Osteoblast (primary cell): ENCODE data around the gene TERT. TPM values are rescaled to one million over a fixed set of nuclear protein-coding genes. Genes with fewer than 3 reads are reported as not detected.
"Not testable (repeated sequence)": the region's sequence is repeated elsewhere in the genome, so short reads cannot be mapped to it uniquely, and the experiment has no call there.

ENCODE experiments used
- DNase-seq: peaks from one replicate; pipeline ENCODE4 v3.0.0; 2011; ENCODE audit warnings: low spot score, mixed read lengths; ENCODE audit not compliant: insufficient read length; ENCODE audit errors: missing footprints
- H2AFZ ChIP-seq: 2 replicates; pipeline ENCODE4 v1.6.0; 2011; ENCODE audit warnings: mild to moderate bottlenecking, low read length
- H3K27ac ChIP-seq: 2 replicates; pipeline ENCODE4 v1.5.1; 2011; ENCODE audit warnings: mild to moderate bottlenecking, low read depth, low read length, moderate library complexity
- H3K27me3 ChIP-seq: 2 replicates; pipeline ENCODE4 v1.6.0; 2012; ENCODE audit warnings: mild to moderate bottlenecking, control low read depth, inconsistent platforms, low read length, moderate library complexity; ENCODE audit not compliant: insufficient read depth
- H3K36me3 ChIP-seq: 2 replicates; pipeline ENCODE4 v1.5.1; 2011; ENCODE audit warnings: mild to moderate bottlenecking, low read length, control low read depth, moderate library complexity; ENCODE audit not compliant: insufficient read depth
- H3K4me1 ChIP-seq: 2 replicates; pipeline ENCODE4 v1.5.1; 2011; ENCODE audit warnings: mild to moderate bottlenecking, low read length, control low read depth, moderate library complexity; ENCODE audit not compliant: insufficient read depth
- H3K4me2 ChIP-seq: 2 replicates; pipeline ENCODE4 v1.6.0; 2011; ENCODE audit warnings: mild to moderate bottlenecking, low read length; ENCODE audit not compliant: insufficient read depth
- H3K4me3 ChIP-seq: fragments of 200-600 bp; sonication (generic); 3 replicates; pipeline ENCODE4 v1.5.1; 2012; ENCODE audit warnings: mild to moderate bottlenecking, low read length, inconsistent platforms; ENCODE audit not compliant: insufficient read depth
- H3K79me2 ChIP-seq: 2 replicates; pipeline ENCODE4 v1.6.0; 2012; ENCODE audit warnings: mild to moderate bottlenecking, low read length, control low read depth, inconsistent platforms; ENCODE audit not compliant: insufficient read depth
- H3K9me3 ChIP-seq: 2 replicates; pipeline ENCODE4 v1.5.1; 2011; ENCODE audit warnings: low read depth, low read length, control low read depth
- H4K20me1 ChIP-seq: 2 replicates; pipeline ENCODE4 v1.6.0; 2012; ENCODE audit warnings: mild to moderate bottlenecking, low read length, control low read depth; ENCODE audit not compliant: insufficient read depth
- total RNA-seq: library from RNA; depleted of rRNA; stranded (reverse); fragments of >200 nt; gene quantifications from 2 replicates; pipeline ENCODE4 v1.2.3, GENCODE V29; 2012
- TF ChIP-seq, protein P1 (sequence below): IDR thresholded peaks from 2 replicates; pipeline ENCODE4 v1.5.1; 2011; ENCODE audit warnings: mild to moderate bottlenecking, low read depth, low read length, moderate library complexity; ENCODE audit errors: extremely low read depth

The TERT gene
- total RNA-seq, 1 donor, result not detected

DNA sequence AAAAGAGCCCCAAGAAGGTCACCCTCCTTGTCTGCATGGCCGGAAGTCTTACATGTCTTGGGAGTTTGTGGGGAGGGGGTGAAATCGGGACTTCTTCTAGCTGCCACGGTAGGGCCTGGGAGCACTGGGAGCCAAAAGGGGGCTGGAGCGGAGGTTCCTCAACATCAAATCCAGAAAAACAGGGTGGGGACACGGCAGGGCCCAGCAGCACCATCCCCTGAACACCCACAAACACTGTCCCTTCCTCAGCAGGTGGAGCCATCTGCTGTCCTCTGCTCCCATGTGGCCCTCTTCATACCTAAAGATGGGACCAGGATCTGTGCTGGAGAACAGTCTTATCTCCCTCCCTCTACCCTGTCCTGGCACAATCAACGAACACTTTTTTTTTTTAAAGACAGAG is 2.7 kb downstream of the TERT start:
- DNase-seq, result peak; percentile 53
- no peaks in the 10 kb centered on the region for H3K36me3 ChIP-seq
- no peak overlapping the region for H2AFZ ChIP-seq
- no peaks in the 10 kb centered on the region for H4K20me1 ChIP-seq
- TF ChIP-seq, protein P1, sequence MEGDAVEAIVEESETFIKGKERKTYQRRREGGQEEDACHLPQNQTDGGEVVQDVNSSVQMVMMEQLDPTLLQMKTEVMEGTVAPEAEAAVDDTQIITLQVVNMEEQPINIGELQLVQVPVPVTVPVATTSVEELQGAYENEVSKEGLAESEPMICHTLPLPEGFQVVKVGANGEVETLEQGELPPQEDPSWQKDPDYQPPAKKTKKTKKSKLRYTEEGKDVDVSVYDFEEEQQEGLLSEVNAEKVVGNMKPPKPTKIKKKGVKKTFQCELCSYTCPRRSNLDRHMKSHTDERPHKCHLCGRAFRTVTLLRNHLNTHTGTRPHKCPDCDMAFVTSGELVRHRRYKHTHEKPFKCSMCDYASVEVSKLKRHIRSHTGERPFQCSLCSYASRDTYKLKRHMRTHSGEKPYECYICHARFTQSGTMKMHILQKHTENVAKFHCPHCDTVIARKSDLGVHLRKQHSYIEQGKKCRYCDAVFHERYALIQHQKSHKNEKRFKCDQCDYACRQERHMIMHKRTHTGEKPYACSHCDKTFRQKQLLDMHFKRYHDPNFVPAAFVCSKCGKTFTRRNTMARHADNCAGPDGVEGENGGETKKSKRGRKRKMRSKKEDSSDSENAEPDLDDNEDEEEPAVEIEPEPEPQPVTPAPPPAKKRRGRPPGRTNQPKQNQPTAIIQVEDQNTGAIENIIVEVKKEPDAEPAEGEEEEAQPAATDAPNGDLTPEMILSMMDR, result no peak
- no peaks in the 10 kb centered on the region for H3K9me3 ChIP-seq
- H3K27me3 ChIP-seq, result peaks cover 15% of the 10 kb centered on the region
- H3K4me1 ChIP-seq, result no peaks in the 10 kb centered on the region
- H3K79me2 ChIP-seq, result no peaks in the 10 kb centered on the region
- H3K4me3 ChIP-seq, result no peak overlapping the region
- no peak overlapping the region for H3K27ac ChIP-seq
- no peak overlapping the region for H3K4me2 ChIP-seq

DNA sequence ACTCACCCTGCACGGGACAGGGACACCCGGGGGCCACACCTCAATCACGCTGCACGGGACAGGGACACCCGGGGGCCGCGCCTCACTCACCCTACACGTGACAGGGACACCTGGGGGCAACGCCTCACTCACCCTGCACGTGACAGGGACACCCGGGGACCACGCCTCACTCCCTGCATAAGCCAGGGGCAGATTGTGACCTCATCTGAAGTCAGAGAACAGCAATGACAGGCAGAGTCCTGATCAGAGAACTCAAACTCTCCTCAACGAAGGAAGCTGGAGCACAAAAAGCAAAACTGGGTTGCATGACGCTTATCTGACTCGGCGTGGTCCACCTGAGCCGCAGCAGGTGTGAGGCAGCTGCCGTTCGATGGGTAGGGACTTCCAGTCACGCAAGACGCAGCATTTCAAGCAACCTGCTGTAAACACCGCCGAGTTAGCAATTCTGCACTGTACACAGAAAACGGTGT is 3.2 kb downstream of the TERT start:
- peak; percentile 61 for DNase-seq
- TF ChIP-seq, protein P1, result no peak
- no peaks in the 10 kb centered on the region for H3K36me3 ChIP-seq
- H2AFZ ChIP-seq, result no peak overlapping the region
- no peak overlapping the region for H3K4me3 ChIP-seq
- H3K27ac ChIP-seq, result no peak overlapping the region
- H3K27me3 ChIP-seq, result peaks cover 14% of the 10 kb centered on the region
- no peaks in the 10 kb centered on the region for H3K79me2 ChIP-seq
- H3K9me3 ChIP-seq, result no peaks in the 10 kb centered on the region
- H3K4me1 ChIP-seq, result no peaks in the 10 kb centered on the region
- H3K4me2 ChIP-seq, result no peak overlapping the region
- H4K20me1 ChIP-seq, result no peaks in the 10 kb centered on the region

DNA sequence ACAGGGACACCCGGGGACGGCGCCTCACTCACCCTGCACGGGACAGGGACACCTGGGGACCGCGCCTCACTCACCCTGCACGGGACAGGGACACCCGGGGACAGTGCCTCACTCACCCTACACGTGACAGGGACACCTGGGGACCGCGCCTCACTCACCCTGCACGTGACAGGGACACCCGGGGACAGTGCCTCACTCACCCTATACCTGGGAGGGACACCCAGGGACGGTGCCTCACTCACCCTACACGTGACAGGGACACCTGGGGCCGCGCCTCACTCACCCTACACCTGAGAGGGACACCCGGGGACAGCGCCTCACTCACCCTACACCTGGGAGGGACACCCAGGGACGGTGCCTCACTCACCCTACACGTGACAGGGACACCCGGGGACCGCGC is 3.9 kb downstream of the TERT start:
- not testable (repeated sequence) for DNase-seq, H3K4me2 ChIP-seq, H3K4me3 ChIP-seq, H3K9me3 ChIP-seq, H3K79me2 ChIP-seq, H3K27ac ChIP-seq, H3K27me3 ChIP-seq, H4K20me1 ChIP-seq, H3K36me3 ChIP-seq, H2AFZ ChIP-seq, H3K4me1 ChIP-seq

DNA sequence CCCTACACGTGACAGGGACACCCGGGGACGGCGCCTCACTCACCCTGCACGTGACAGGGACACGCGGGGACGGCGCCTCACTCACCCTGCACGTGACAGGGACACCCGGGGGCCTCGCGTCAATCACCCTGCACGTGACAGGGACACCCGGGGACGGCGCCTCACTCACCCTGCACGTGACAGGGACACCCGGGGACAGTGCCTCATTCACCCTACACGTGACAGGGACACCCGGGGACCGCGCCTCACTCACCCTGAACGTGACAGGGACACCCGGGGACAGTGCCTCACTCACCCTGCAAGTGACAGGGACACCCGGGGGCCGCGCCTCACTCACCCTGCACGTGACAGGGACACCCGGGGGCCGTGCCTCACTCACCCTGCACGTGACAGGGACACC is 5.3 kb downstream of the TERT start:
- H3K4me3 ChIP-seq, H3K4me1 ChIP-seq, H3K36me3 ChIP-seq, H4K20me1 ChIP-seq, H3K4me2 ChIP-seq, H3K27ac ChIP-seq, H3K79me2 ChIP-seq, H3K9me3 ChIP-seq, H3K27me3 ChIP-seq, H2AFZ ChIP-seq, DNase-seq: not testable (repeated sequence)

DNA sequence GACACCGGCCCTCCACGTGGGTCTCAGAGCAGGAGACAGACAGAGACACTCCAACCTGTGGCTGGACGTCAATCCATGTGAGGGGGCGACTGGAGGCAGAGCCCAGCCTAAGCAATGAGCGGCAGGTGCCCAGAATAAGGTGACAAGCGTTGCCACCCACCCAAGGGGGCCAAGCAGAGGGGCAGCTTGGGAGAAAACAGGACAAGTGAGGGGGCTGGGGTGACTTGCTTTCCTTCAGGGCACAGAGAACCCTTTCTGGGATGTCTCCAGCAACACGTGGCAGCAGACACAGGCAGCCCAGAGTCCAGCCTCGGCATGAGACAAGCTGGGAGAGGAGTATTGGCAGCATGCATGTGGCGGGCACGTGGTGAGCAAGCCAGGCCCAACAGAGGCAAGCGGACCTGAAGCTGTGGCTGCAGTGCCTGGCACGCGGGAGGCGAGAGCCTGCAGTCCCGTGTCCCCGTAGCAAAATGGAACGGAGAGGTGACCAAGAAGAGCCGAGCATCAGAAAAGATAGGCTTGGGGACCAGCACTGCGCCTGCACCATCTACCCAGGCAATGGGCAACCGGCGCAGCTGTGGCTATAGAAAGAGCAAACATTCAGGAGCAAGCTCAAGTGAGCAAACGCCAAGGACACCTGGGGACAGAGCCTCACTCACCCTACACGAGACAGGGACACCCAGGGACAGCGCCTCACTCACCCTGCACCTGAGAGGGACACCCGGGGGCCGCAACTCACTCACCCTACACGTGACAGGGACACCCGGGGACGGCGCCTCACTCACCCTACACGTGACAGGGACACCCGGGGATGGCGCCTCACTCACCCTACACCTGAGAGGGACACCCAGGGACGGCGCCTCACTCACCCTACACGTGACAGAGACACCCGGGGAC is 6.2 kb downstream of the TERT start:
- TF ChIP-seq, protein P1, result no peak
- peak; percentile 81 for DNase-seq
- Histone ChIP-seq H3K27ac (no peak overlapping the region), H3K79me2 (no peaks in the 10 kb centered on the region), H3K9me3 (no peaks in the 10 kb centered on the region), H3K27me3 (no peaks in the 10 kb centered on the region), H2AFZ (no peak overlapping the region), H3K4me1 (no peaks in the 10 kb centered on the region), H3K4me3 (no peak overlapping the region), H3K36me3 (no peaks in the 10 kb centered on the region), H4K20me1 (no peaks in the 10 kb centered on the region), H3K4me2 (no peak overlapping the region)
